ENCODE data around the gene MYO15A. TPM values are rescaled to one million over a fixed set of nuclear protein-coding genes. Genes with fewer than 3 reads are reported as not detected.

The MYO15A gene
- total and polyA plus RNA-seq, 2 experiments from 2014 or later = 1.0 to 2.2 TPM

DNA sequence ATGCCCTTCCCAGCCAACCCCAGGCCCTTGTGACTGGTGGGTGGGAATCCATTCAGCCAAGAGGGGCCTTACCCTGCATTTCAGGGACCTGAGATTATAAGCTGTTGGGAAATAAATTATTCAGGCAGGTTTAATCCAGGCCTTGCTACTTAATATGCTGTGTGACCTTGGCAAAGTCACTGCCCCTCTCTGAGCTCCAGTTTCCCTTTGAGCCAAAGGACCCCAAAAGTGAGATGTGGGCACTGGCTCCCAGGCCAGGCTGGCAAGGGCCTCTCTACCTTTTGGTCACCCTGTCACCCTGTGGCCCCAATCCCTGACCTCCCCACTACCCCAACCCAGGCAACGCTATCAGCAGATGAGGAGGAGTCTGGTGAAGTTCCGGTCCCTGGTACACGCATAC lies 33.9 kb downstream of the MYO15A start:
- Mint-ChIP-seq H3K27ac (no peak overlapping the region), H3K27me3 (ENCODE audit: insufficient read depth, low read depth, poor library complexity) (peaks cover 16% of the 10 kb centered on the region), H3K4me3 (no peak overlapping the region), H3K36me3 (ENCODE audit: low read depth) (no peaks in the 10 kb centered on the region), H3K4me1 (peaks cover 12% of the 10 kb centered on the region), H3K9me3 (no peaks in the 10 kb centered on the region)
- Histone ChIP-seq H3K27ac (ENCODE audit: low read depth) (no peak overlapping the region), H3K9me2 (ENCODE audit: insufficient read depth) (no peaks in the 10 kb centered on the region), H3K4me3 (no peak overlapping the region), H2AFZ (no peak overlapping the region), H4K20me1 (replicated peaks; ENCODE audit: insufficient read depth) (no peaks in the 10 kb centered on the region), H3K4me1 (ENCODE audit: insufficient read depth) (no peaks in the 10 kb centered on the region), H3K36me3 (ENCODE audit: insufficient read depth) (no peaks in the 10 kb centered on the region), H3K4me2 (no peak overlapping the region), H3F3A (replicated peaks; ENCODE audit: low read depth) (no peaks in the 10 kb centered on the region), H3K79me2 (replicated peaks; ENCODE audit: insufficient read depth) (no peaks in the 10 kb centered on the region), H3K27me3 (ENCODE audit: insufficient read depth) (no peaks in the 10 kb centered on the region)
- ATAC-seq = no peak
- TF ChIP-seq, protein P1, sequence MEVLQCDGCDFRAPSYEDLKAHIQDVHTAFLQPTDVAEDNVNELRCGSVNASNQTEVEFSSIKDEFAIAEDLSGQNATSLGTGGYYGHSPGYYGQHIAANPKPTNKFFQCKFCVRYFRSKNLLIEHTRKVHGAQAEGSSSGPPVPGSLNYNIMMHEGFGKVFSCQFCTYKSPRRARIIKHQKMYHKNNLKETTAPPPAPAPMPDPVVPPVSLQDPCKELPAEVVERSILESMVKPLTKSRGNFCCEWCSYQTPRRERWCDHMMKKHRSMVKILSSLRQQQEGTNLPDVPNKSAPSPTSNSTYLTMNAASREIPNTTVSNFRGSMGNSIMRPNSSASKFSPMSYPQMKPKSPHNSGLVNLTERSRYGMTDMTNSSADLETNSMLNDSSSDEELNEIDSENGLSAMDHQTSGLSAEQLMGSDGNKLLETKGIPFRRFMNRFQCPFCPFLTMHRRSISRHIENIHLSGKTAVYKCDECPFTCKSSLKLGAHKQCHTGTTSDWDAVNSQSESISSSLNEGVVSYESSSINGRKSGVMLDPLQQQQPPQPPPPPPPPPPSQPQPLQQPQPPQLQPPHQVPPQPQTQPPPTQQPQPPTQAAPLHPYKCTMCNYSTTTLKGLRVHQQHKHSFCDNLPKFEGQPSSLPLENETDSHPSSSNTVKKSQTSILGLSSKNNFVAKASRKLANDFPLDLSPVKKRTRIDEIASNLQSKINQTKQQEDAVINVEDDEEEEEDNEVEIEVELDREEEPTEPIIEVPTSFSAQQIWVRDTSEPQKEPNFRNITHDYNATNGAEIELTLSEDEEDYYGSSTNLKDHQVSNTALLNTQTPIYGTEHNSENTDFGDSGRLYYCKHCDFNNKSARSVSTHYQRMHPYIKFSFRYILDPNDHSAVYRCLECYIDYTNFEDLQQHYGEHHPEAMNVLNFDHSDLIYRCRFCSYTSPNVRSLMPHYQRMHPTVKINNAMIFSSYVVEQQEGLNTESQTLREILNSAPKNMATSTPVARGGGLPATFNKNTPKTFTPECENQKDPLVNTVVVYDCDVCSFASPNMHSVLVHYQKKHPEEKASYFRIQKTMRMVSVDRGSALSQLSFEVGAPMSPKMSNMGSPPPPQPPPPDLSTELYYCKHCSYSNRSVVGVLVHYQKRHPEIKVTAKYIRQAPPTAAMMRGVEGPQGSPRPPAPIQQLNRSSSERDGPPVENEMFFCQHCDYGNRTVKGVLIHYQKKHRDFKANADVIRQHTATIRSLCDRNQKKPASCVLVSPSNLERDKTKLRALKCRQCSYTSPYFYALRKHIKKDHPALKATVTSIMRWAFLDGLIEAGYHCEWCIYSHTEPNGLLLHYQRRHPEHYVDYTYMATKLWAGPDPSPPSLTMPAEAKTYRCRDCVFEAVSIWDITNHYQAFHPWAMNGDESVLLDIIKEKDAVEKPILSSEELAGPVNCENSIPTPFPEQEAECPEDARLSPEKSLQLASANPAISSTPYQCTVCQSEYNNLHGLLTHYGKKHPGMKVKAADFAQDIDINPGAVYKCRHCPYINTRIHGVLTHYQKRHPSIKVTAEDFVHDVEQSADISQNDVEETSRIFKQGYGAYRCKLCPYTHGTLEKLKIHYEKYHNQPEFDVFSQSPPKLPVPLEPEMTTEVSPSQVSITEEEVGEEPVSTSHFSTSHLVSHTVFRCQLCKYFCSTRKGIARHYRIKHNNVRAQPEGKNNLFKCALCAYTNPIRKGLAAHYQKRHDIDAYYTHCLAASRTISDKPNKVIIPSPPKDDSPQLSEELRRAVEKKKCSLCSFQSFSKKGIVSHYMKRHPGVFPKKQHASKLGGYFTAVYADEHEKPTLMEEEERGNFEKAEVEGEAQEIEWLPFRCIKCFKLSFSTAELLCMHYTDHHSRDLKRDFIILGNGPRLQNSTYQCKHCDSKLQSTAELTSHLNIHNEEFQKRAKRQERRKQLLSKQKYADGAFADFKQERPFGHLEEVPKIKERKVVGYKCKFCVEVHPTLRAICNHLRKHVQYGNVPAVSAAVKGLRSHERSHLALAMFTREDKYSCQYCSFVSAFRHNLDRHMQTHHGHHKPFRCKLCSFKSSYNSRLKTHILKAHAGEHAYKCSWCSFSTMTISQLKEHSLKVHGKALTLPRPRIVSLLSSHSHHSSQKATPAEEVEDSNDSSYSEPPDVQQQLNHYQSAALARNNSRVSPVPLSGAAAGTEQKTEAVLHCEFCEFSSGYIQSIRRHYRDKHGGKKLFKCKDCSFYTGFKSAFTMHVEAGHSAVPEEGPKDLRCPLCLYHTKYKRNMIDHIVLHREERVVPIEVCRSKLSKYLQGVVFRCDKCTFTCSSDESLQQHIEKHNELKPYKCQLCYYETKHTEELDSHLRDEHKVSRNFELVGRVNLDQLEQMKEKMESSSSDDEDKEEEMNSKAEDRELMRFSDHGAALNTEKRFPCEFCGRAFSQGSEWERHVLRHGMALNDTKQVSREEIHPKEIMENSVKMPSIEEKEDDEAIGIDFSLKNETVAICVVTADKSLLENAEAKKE (CRISPR knock-in tag; IDR thresholded peaks at IDR 0.05) = no peak
- TF ChIP-seq NANOG (IDR thresholded peaks at IDR 0.05; ENCODE audit: borderline replicate concordance) = no peak
- TF ChIP-seq, protein P2, sequence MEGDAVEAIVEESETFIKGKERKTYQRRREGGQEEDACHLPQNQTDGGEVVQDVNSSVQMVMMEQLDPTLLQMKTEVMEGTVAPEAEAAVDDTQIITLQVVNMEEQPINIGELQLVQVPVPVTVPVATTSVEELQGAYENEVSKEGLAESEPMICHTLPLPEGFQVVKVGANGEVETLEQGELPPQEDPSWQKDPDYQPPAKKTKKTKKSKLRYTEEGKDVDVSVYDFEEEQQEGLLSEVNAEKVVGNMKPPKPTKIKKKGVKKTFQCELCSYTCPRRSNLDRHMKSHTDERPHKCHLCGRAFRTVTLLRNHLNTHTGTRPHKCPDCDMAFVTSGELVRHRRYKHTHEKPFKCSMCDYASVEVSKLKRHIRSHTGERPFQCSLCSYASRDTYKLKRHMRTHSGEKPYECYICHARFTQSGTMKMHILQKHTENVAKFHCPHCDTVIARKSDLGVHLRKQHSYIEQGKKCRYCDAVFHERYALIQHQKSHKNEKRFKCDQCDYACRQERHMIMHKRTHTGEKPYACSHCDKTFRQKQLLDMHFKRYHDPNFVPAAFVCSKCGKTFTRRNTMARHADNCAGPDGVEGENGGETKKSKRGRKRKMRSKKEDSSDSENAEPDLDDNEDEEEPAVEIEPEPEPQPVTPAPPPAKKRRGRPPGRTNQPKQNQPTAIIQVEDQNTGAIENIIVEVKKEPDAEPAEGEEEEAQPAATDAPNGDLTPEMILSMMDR (conservative IDR thresholded peaks at IDR 0.05; ENCODE audit: low read depth in 2 of 2) = no peak
- TF ChIP-seq POLR2AphosphoS5 (IDR thresholded peaks at IDR 0.05; ENCODE audit: low read depth) = no peak
- no peak for TF ChIP-seq ZNF331 (CRISPR knock-in tag; IDR thresholded peaks at IDR 0.05; ENCODE audit: low read depth)
- TF ChIP-seq, protein P3, sequence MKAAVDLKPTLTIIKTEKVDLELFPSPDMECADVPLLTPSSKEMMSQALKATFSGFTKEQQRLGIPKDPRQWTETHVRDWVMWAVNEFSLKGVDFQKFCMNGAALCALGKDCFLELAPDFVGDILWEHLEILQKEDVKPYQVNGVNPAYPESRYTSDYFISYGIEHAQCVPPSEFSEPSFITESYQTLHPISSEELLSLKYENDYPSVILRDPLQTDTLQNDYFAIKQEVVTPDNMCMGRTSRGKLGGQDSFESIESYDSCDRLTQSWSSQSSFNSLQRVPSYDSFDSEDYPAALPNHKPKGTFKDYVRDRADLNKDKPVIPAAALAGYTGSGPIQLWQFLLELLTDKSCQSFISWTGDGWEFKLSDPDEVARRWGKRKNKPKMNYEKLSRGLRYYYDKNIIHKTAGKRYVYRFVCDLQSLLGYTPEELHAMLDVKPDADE (IDR thresholded peaks at IDR 0.05) = no peak
- TF ChIP-seq ZNF114 (CRISPR knock-in tag; IDR thresholded peaks at IDR 0.05) = no peak
- TF ChIP-seq JUNB (IDR thresholded peaks at IDR 0.05; ENCODE audit: unreplicated experiment) = no peak
- no peak for TF ChIP-seq EZH2 (IDR thresholded peaks at IDR 0.05; ENCODE audit: low read depth, unreplicated experiment)
- TF ChIP-seq, protein P4, sequence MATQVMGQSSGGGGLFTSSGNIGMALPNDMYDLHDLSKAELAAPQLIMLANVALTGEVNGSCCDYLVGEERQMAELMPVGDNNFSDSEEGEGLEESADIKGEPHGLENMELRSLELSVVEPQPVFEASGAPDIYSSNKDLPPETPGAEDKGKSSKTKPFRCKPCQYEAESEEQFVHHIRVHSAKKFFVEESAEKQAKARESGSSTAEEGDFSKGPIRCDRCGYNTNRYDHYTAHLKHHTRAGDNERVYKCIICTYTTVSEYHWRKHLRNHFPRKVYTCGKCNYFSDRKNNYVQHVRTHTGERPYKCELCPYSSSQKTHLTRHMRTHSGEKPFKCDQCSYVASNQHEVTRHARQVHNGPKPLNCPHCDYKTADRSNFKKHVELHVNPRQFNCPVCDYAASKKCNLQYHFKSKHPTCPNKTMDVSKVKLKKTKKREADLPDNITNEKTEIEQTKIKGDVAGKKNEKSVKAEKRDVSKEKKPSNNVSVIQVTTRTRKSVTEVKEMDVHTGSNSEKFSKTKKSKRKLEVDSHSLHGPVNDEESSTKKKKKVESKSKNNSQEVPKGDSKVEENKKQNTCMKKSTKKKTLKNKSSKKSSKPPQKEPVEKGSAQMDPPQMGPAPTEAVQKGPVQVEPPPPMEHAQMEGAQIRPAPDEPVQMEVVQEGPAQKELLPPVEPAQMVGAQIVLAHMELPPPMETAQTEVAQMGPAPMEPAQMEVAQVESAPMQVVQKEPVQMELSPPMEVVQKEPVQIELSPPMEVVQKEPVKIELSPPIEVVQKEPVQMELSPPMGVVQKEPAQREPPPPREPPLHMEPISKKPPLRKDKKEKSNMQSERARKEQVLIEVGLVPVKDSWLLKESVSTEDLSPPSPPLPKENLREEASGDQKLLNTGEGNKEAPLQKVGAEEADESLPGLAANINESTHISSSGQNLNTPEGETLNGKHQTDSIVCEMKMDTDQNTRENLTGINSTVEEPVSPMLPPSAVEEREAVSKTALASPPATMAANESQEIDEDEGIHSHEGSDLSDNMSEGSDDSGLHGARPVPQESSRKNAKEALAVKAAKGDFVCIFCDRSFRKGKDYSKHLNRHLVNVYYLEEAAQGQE (IDR thresholded peaks at IDR 0.05; ENCODE audit: unreplicated experiment) = no peak
- DNase-seq (ENCODE audit: low spot score) = no peak

All from GM23338 (cell line).